Epithelial cell of umbilical artery (primary cell): Measurements from ENCODE around the gene SPIB. TPM values are rescaled to one million over a fixed set of nuclear protein-coding genes. Genes with fewer than 3 reads are reported as not detected.

Experiments used
- total RNA-seq: library from RNA; depleted of rRNA; stranded (reverse); fragments of >200 nt; gene quantifications from 2 replicates; pipeline ENCODE4 v1.2.3, GENCODE V29; 2014

Gene SPIB
- total RNA-seq: not detected in 2 replicates

DNA sequence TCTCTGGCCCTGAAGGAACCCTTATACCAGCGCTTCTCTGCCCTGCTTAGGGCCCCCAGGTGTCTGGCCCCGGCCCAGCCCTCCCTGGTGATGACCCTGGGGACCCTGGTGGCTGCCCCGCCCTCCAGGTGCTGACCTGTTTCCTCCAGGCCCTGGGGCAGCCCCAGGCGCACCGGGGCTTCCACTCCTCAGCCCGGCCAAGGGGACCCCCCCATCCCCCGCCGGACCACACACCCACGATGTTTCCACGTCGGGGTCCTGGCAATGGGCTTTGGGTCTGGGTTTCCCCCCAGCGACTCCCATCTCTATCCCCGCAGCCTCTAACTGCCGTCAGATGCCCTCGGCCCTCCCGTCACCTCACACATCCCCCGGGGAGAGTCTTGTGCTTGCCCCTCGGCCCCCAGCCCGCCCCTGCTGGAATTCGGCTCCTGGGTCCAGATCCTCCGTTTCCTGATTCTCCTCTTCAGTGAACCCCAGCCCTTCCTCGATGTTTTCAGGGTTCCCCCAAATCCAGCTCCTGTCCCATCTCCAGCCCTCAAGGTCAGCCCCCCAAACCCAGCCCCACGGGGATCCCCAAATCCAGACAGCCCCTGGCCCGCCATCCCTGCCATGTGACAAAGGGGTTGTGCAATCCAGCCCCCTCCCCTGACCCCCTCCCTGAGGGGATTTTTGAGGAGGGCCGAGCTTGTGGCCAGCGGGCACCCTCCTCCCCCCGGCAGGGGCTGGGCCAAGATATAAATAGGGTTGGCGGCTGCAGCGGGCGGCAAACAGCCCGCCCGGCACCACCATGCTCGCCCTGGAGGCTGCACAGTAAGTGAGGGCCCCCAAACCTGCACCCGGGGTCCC, at the start of gene SPIB:
Gene SPIB, plus strand, starts transcription at position 763 of the 846 bp plus-strand sequence. Its CDS starts 25 bp downstream, at position 788.

GRCh38 chr19:50376166-50377050, 42.3 kb upstream of the SPIB start, which contains the start of gene NR1H2:
NR1H2 (plus strand) TSS chr19:50376457; CDS start chr19:50377606, 1,149 bp downstream.

GRCh38 chr19:50383852-50384684, 34.7 kb upstream of the SPIB start, which contains the start of gene POLD1:
POLD1 (plus strand) TSS chr19:50384347; CDS start chr19:50398852, 14,505 bp downstream.

DNA sequence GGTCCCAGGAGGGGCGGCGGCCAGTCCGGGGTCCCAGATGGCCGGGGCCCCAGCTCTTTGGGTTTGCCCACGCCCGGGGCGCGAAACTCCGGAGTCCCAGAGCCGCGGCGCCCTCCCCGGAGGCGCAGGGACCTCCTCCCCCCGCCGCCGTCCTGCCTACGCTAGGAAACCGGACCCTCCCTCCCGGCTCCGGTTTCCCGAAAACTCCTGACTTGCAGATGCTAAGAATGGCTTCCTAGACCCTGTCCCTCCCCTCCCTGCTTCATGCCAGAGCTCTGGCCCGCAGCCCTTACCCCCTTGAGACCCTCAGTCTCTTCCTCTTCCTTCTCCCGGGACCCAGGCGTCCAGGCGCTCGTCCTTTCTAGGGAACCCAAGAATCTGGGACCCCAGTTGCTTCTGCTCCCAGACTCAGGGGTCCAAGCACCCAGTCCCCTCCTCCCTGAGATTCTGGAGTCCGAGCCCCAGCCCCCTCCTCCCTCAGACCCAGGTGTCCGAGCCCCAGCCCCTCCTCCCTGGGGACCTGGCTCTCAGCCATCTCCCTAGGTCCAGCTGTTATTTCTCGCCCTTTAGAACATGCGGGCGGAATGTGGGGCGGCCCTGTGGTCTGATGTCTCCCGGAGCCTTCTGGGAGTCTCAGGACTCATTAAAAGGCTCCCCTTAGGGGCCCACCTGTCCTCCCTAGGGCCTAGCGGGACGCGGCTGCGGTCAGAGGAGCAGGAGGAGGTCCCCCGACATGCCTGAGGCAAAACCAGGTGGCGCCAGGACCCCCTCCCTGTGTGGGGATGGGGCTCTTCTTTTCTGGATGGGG, 13.7 kb downstream of the SPIB start, which contains the start of gene MYBPC2:
Gene MYBPC2, plus strand, starts transcription at position 672 of the 808 bp plus-strand sequence. Its CDS starts 62 bp downstream, at position 734.

GRCh38 chr19:50476224-50476906, 57.6 kb downstream of the SPIB start, which contains the start of the genes EMC10 and GARIN5A:
EMC10 (plus strand) TSS chr19:50476507; CDS start chr19:50476545, 38 bp downstream.
GARIN5A (minus strand) TSS chr19:50476848; CDS start chr19:50476388, 460 bp downstream.

Other genes starting within 250 kb of the SPIB start
- gene MYH14, start 215.3 kb upstream of the SPIB start, total RNA-seq: under 0.01 TPM in 1 of 2 replicates, not detected in the other
- under 0.01 TPM in 2 replicates for gene KCNC3, start 89.6 kb upstream of the SPIB start, total RNA-seq
- gene NAPSA, start 53.3 kb upstream of the SPIB start, total RNA-seq: under 0.01 and 0.61 TPM in 2 replicates
- gene NR1H2, start 42.5 kb upstream of the SPIB start, total RNA-seq: 43.6 and 48.4 TPM in 2 replicates
- gene POLD1, start 34.6 kb upstream of the SPIB start, total RNA-seq: 55.9 and 65.0 TPM in 2 replicates
- gene MYBPC2, start 14.0 kb downstream of the SPIB start, total RNA-seq: not detected in 2 replicates
- gene EMC10, start 57.6 kb downstream of the SPIB start, total RNA-seq: 41.3 and 63.2 TPM in 2 replicates
- 0.32 TPM in 1 of 2 replicates, not detected in the other for gene GARIN5A, start 57.9 kb downstream of the SPIB start, total RNA-seq
- 15.3 and 22.1 TPM in 2 replicates for gene JOSD2, start 92.3 kb downstream of the SPIB start, total RNA-seq
- gene ASPDH, start 95.0 kb downstream of the SPIB start, total RNA-seq: not detected in 2 replicates
- gene LRRC4B, start 149.5 kb downstream of the SPIB start, total RNA-seq: under 0.01 TPM in 1 of 2 replicates, not detected in the other
- gene SYT3, start 220.9 kb downstream of the SPIB start, total RNA-seq: under 0.01 and 0.15 TPM in 2 replicates
- 2.7 TPM in 1 of 2 replicates, not detected in the other for gene C19orf81, start 230.5 kb downstream of the SPIB start, total RNA-seq